ENCODE measurements around the gene TEX264. TPM values are rescaled to one million over a fixed set of nuclear protein-coding genes. Genes with fewer than 3 reads are reported as not detected.

The TEX264 gene
- total and polyA plus RNA-seq, 2 experiments from 2014 or later: 10.0 to 13.3 TPM

DNA sequence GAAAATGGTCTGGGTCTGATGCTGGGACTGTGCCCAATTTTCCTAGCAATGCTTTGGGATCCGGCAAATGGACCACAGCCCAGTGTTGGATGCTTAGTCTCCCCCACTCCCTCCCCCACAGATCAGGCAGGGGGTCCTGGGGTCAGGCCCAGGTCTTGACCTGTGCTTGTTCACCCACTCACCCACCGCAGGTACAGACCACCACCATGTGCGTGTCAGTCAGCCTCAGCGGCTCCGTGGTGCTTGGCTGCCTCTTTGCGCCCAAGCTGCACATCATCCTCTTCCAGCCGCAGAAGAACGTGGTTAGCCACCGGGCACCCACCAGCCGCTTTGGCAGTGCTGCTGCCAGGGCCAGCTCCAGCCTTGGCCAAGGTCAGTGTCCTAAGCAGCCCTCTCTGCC is 46.4 kb downstream of the TEX264 start:
- DNase-seq (ENCODE audit: low spot score): no peak

More for the DNA sequence above, 46.4 kb downstream of the TEX264 start:
- H3K36me3 ChIP-seq (ENCODE audit: insufficient read depth): no peaks in the 10 kb centered on the region
- no peaks in the 10 kb centered on the region for H3K9me2 ChIP-seq (ENCODE audit: insufficient read depth)
- no peaks in the 10 kb centered on the region; the same call in 1 of the 2 replicates for H4K20me1 ChIP-seq (replicated peaks; ENCODE audit: insufficient read depth)
- ATAC-seq: no peak
- H3K4me2 ChIP-seq: no peak overlapping the region
- peaks cover 31% of the 10 kb centered on the region for H3K4me1 Mint-ChIP-seq
- H3K4me1 ChIP-seq (ENCODE audit: insufficient read depth): 0 out of 2 replicates have a peak, but pooled peaks cover 3% of the 10 kb centered on the region
- H3K27ac Mint-ChIP-seq: no peak overlapping the region
- TF ChIP-seq, protein P1, sequence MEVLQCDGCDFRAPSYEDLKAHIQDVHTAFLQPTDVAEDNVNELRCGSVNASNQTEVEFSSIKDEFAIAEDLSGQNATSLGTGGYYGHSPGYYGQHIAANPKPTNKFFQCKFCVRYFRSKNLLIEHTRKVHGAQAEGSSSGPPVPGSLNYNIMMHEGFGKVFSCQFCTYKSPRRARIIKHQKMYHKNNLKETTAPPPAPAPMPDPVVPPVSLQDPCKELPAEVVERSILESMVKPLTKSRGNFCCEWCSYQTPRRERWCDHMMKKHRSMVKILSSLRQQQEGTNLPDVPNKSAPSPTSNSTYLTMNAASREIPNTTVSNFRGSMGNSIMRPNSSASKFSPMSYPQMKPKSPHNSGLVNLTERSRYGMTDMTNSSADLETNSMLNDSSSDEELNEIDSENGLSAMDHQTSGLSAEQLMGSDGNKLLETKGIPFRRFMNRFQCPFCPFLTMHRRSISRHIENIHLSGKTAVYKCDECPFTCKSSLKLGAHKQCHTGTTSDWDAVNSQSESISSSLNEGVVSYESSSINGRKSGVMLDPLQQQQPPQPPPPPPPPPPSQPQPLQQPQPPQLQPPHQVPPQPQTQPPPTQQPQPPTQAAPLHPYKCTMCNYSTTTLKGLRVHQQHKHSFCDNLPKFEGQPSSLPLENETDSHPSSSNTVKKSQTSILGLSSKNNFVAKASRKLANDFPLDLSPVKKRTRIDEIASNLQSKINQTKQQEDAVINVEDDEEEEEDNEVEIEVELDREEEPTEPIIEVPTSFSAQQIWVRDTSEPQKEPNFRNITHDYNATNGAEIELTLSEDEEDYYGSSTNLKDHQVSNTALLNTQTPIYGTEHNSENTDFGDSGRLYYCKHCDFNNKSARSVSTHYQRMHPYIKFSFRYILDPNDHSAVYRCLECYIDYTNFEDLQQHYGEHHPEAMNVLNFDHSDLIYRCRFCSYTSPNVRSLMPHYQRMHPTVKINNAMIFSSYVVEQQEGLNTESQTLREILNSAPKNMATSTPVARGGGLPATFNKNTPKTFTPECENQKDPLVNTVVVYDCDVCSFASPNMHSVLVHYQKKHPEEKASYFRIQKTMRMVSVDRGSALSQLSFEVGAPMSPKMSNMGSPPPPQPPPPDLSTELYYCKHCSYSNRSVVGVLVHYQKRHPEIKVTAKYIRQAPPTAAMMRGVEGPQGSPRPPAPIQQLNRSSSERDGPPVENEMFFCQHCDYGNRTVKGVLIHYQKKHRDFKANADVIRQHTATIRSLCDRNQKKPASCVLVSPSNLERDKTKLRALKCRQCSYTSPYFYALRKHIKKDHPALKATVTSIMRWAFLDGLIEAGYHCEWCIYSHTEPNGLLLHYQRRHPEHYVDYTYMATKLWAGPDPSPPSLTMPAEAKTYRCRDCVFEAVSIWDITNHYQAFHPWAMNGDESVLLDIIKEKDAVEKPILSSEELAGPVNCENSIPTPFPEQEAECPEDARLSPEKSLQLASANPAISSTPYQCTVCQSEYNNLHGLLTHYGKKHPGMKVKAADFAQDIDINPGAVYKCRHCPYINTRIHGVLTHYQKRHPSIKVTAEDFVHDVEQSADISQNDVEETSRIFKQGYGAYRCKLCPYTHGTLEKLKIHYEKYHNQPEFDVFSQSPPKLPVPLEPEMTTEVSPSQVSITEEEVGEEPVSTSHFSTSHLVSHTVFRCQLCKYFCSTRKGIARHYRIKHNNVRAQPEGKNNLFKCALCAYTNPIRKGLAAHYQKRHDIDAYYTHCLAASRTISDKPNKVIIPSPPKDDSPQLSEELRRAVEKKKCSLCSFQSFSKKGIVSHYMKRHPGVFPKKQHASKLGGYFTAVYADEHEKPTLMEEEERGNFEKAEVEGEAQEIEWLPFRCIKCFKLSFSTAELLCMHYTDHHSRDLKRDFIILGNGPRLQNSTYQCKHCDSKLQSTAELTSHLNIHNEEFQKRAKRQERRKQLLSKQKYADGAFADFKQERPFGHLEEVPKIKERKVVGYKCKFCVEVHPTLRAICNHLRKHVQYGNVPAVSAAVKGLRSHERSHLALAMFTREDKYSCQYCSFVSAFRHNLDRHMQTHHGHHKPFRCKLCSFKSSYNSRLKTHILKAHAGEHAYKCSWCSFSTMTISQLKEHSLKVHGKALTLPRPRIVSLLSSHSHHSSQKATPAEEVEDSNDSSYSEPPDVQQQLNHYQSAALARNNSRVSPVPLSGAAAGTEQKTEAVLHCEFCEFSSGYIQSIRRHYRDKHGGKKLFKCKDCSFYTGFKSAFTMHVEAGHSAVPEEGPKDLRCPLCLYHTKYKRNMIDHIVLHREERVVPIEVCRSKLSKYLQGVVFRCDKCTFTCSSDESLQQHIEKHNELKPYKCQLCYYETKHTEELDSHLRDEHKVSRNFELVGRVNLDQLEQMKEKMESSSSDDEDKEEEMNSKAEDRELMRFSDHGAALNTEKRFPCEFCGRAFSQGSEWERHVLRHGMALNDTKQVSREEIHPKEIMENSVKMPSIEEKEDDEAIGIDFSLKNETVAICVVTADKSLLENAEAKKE (CRISPR knock-in tag; IDR thresholded peaks at IDR 0.05): no peak
- TF ChIP-seq EZH2 (IDR thresholded peaks at IDR 0.05; ENCODE audit: low read depth, unreplicated experiment): no peak
- TF ChIP-seq, protein P2, sequence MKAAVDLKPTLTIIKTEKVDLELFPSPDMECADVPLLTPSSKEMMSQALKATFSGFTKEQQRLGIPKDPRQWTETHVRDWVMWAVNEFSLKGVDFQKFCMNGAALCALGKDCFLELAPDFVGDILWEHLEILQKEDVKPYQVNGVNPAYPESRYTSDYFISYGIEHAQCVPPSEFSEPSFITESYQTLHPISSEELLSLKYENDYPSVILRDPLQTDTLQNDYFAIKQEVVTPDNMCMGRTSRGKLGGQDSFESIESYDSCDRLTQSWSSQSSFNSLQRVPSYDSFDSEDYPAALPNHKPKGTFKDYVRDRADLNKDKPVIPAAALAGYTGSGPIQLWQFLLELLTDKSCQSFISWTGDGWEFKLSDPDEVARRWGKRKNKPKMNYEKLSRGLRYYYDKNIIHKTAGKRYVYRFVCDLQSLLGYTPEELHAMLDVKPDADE (IDR thresholded peaks at IDR 0.05): no peak
- no peak for TF ChIP-seq ZNF331 (CRISPR knock-in tag; IDR thresholded peaks at IDR 0.05; ENCODE audit: low read depth)
- TF ChIP-seq CREB1 (CRISPR knock-in tag; IDR thresholded peaks at IDR 0.05; ENCODE audit: low read depth): no peak
- no peak for TF ChIP-seq CTCF (conservative IDR thresholded peaks at IDR 0.05; ENCODE audit: low read depth in 2 of 2)
- TF ChIP-seq NANOG (IDR thresholded peaks at IDR 0.05; ENCODE audit: borderline replicate concordance): no peak
- no peak for TF ChIP-seq STAT1 (IDR thresholded peaks at IDR 0.05; ENCODE audit: unreplicated experiment)
- TF ChIP-seq POLR2AphosphoS5 (IDR thresholded peaks at IDR 0.05; ENCODE audit: low read depth): no peak
- no peak for TF ChIP-seq JUNB (IDR thresholded peaks at IDR 0.05; ENCODE audit: unreplicated experiment)
- no peaks in the 10 kb centered on the region for H3K27me3 ChIP-seq (ENCODE audit: insufficient read depth)
- H3K27me3 Mint-ChIP-seq (ENCODE audit: insufficient read depth, low read depth, poor library complexity): peaks cover 11% of the 10 kb centered on the region
- no peak overlapping the region for H3K4me3 ChIP-seq
- no peaks in the 10 kb centered on the region for H3F3A ChIP-seq (replicated peaks; ENCODE audit: low read depth)
- H3K36me3 Mint-ChIP-seq (ENCODE audit: low read depth): peaks cover 3% of the 10 kb centered on the region; the same call in 1 of the 3 replicates
- no peaks in the 10 kb centered on the region for H3K79me2 ChIP-seq (replicated peaks; ENCODE audit: insufficient read depth)
- no peaks in the 10 kb centered on the region for H3K9me3 Mint-ChIP-seq
- no peak overlapping the region for H2AFZ ChIP-seq
- no peak overlapping the region for H3K27ac ChIP-seq (ENCODE audit: low read depth)
- H3K4me3 Mint-ChIP-seq: no peak overlapping the region

Measured in GM23338 (cell line).